Common myeloid progenitor, CD34-positive (primary cell): ENCODE measurements around the gene DPH1.

ENCODE experiments used
- CTCF ChIA-PET: fragments of 350-600 bp; sonication (Branson Sonifier 250); formaldehyde crosslinking; loops from one replicate; lab custom pipeline; 2021; ENCODE audit warnings: antibody characterized with exemption; lab: Charles Lee
- POLR2A ChIA-PET: fragments of 350-600 bp; sonication (Branson Sonifier 250); formaldehyde crosslinking; loops from one replicate; lab custom pipeline; 2021; ENCODE audit warnings: antibody characterized with exemption; lab: Charles Lee
- DNase-seq, 3 donors: peaks; one replicate each; pipeline versions ENCODE4 v3.0.0 to v3.0.0-alpha.2; 2013
- H3K27ac ChIP-seq, 2 experiments: 1 replicate in 1 of 2; 2 replicates in 1 of 2; pipeline ENCODE4 v1.7.0; 2013; ENCODE audit warnings: inconsistent platforms in 2 of 2, low read length in 2 of 2, mild to moderate bottlenecking in 2 of 2, low read depth in 1 of 2, moderate library complexity in 1 of 2; ENCODE audit not compliant: severe bottlenecking in 2 of 2, insufficient read depth in 1 of 2, poor library complexity in 1 of 2
- H3K27me3 ChIP-seq, 5 experiments: replicated peaks in 2 of 5; 1 replicate in 3 of 5; 2 replicates in 2 of 5; pipeline versions ENCODE4 v1.6.1 to v1.7.0; 2013; ENCODE audit warnings: low read length in 4 of 5, mild to moderate bottlenecking in 2 of 5, moderate library complexity in 2 of 5, inconsistent platforms in 1 of 5; ENCODE audit not compliant: insufficient read depth in 5 of 5, control insufficient read depth in 4 of 5
- H3K36me3 ChIP-seq, 4 experiments: 1 replicate in 2 of 4; 2 replicates in 2 of 4; pipeline versions ENCODE4 v1.6.1 to v1.7.0; 2013; ENCODE audit warnings: low read length in 3 of 4, control low read depth in 1 of 4, mild to moderate bottlenecking in 1 of 4; ENCODE audit not compliant: control insufficient read depth in 4 of 4, insufficient read depth in 4 of 4
- H3K4me1 ChIP-seq, 4 experiments: 1 replicate in 3 of 4; 2 replicates in 1 of 4; pipeline versions ENCODE4 v1.6.1 to v1.7.1; 2013; ENCODE audit warnings: low read length in 3 of 4, mild to moderate bottlenecking in 3 of 4, control low read depth in 1 of 4, inconsistent platforms in 1 of 4, moderate library complexity in 1 of 4; ENCODE audit not compliant: control insufficient read depth in 4 of 4, insufficient read depth in 4 of 4; ENCODE audit errors: control extremely low read depth in 1 of 4
- H3K4me3 ChIP-seq, 7 experiments: 1 replicate in 4 of 7; 2 replicates in 3 of 7; pipeline versions ENCODE4 v1.5.1 to v1.7.0; 2013; ENCODE audit warnings: mild to moderate bottlenecking in 7 of 7, low read length in 6 of 7, moderate library complexity in 6 of 7, inconsistent platforms in 2 of 7, low read depth in 2 of 7, control low read depth in 1 of 7; ENCODE audit not compliant: insufficient read depth in 4 of 7, control insufficient read depth in 1 of 7; ENCODE audit errors: extremely low read depth in 1 of 7
- H3K9me3 ChIP-seq, 5 experiments: 1 replicate in 4 of 5; 2 replicates in 1 of 5; pipeline versions ENCODE4 v1.6.1 to v1.7.1; 2013; ENCODE audit warnings: low read length in 4 of 5, mild to moderate bottlenecking in 2 of 5, inconsistent platforms in 1 of 5, low read depth in 1 of 5, moderate library complexity in 1 of 5; ENCODE audit not compliant: control insufficient read depth in 4 of 5, insufficient read depth in 2 of 5; ENCODE audit errors: control extremely low read depth in 1 of 5
- WGBS: methylation state at CpG from one replicate; pipeline ENCODE4 v1.1.5; 2013; ENCODE audit not compliant: insufficient coverage; 5-methylcytosine and 5-hydroxymethylcytosine counted together

DPH1 gene

GRCh38 chr17:2076087-2076984 lies 46.4 kb downstream of the DPH1 start:
- POLR2A ChIA-PET = no interaction called here
- Histone ChIP-seq H3K4me3 (peak overlapping the region in 1 of 7 experiments; percentile 5), H3K27me3 (no peaks in the 10 kb centered on the region), H3K27ac (no peak overlapping the region), H3K9me3 (no peaks in the 10 kb centered on the region), H3K4me1 (peaks cover 2 to 29% (median 18%) of the 10 kb centered on the region in 4 experiments), H3K36me3 (peaks cover 0 to 27% (median 16%) of the 10 kb centered on the region in 4 experiments)
- WGBS = 58% methylated on average over 15 of the region's 17 CpGs
- DNase-seq = peak in 1 of 3 donors; percentile 46
- CTCF ChIA-PET = interaction anchor here (0.7 to 3.8 kb wide), 6 partner anchors 8 to 57 kb away, joined by 3 to 23 read pairs (median 4); no protein-coding TSS in a partner anchor

- no peaks in the 10 kb centered on the region for H3K9me3 ChIP-seq
- CTCF ChIA-PET = interaction anchor here (0.9 to 1.0 kb wide), 2 partner anchors 11 to 14 kb away, joined by 3 to 4 read pairs; no protein-coding TSS in a partner anchor
- no peaks in the 10 kb centered on the region for H3K27me3 ChIP-seq
- DNase-seq = no peak
- no peak overlapping the region for H3K27ac ChIP-seq
- 98% methylated on average over 8 of the region's 8 CpGs for WGBS
- peaks cover 0 to 30% (median 23%) of the 10 kb centered on the region in 4 experiments for H3K36me3 ChIP-seq
- no peak overlapping the region for H3K4me3 ChIP-seq
- POLR2A ChIA-PET = no interaction called here
- H3K4me1 ChIP-seq = peaks cover 2 to 26% (median 18%) of the 10 kb centered on the region in 4 experiments
These were observed 47.1 kb downstream of the DPH1 start for GRCh38 chr17:2077040-2077439.

GRCh38 chr17:2081564-2081963 lies 51.6 kb downstream of the DPH1 start:
- no peak overlapping the region for H3K4me3 ChIP-seq
- H3K27me3 ChIP-seq = no peaks in the 10 kb centered on the region
- peaks cover 6 to 47% (median 33%) of the 10 kb centered on the region in 4 experiments for H3K4me1 ChIP-seq
- H3K36me3 ChIP-seq = peaks cover 0 to 33% (median 24%) of the 10 kb centered on the region in 4 experiments
- DNase-seq = no peak
- POLR2A ChIA-PET = no interaction called here
- no peaks in the 10 kb centered on the region for H3K9me3 ChIP-seq
- CTCF ChIA-PET = interaction anchor here (1.2 to 4.5 kb wide), 6 partner anchors 10 to 163 kb away, joined by 3 to 26 read pairs (median 16); partner anchors contain the start of gene HIC1
- H3K27ac ChIP-seq = no peak overlapping the region
- 98% methylated on average over 8 of the region's 9 CpGs for WGBS

GRCh38 chr17:2082003-2082781 lies 52.2 kb downstream of the DPH1 start:
- peaks cover 0 to 33% (median 22%) of the 10 kb centered on the region in 4 experiments for H3K36me3 ChIP-seq
- no peaks in the 10 kb centered on the region for H3K9me3 ChIP-seq
- WGBS = 91% methylated on average over 9 of the region's 9 CpGs
- ChIA-PET POLR2A (no interaction called here), CTCF (interaction anchor here (0.7 to 4.5 kb wide), 11 partner anchors 8 to 163 kb away, joined by 3 to 26 read pairs (median 4); partner anchors contain the start of gene HIC1)
- H3K4me3 ChIP-seq = no peak overlapping the region
- H3K27me3 ChIP-seq = no peaks in the 10 kb centered on the region
- DNase-seq = no peak
- peaks cover 11 to 48% (median 34%) of the 10 kb centered on the region in 4 experiments for H3K4me1 ChIP-seq
- no peak overlapping the region for H3K27ac ChIP-seq

GRCh38 chr17:2083613-2084035 lies 53.7 kb downstream of the DPH1 start:
- Histone ChIP-seq H3K4me1 (peaks cover 21 to 58% (median 48%) of the 10 kb centered on the region in 4 experiments), H3K36me3 (peaks cover 0 to 29% (median 17%) of the 10 kb centered on the region in 4 experiments), H3K4me3 (no peak overlapping the region), H3K27ac (no peak overlapping the region), H3K9me3 (no peaks in the 10 kb centered on the region), H3K27me3 (peaks cover 0 to under 1% (median 0%) of the 10 kb centered on the region in 5 experiments)
- DNase-seq = peak; percentile 31 to 77 (median 66)
- ChIA-PET POLR2A (no interaction called here), CTCF (interaction anchor here (0.6 to 4.5 kb wide), 15 partner anchors 8 to 161 kb away, joined by 3 to 26 read pairs (median 4); partner anchors contain the start of gene HIC1)
- 23% methylated on average over 7 of the region's 7 CpGs for WGBS

- ChIA-PET POLR2A (no interaction called here), CTCF (interaction anchor here (0.6 to 4.5 kb wide), 11 partner anchors 8 to 161 kb away, joined by 3 to 26 read pairs (median 4); partner anchors contain the start of gene HIC1)
- Histone ChIP-seq H3K4me1 (peaks cover 26 to 64% (median 54%) of the 10 kb centered on the region in 4 experiments), H3K27me3 (peaks cover 0 to 1% (median 0%) of the 10 kb centered on the region in 5 experiments), H3K4me3 (no peak overlapping the region), H3K36me3 (peaks cover 0 to 27% (median 16%) of the 10 kb centered on the region in 4 experiments), H3K27ac (no peak overlapping the region), H3K9me3 (no peaks in the 10 kb centered on the region)
- DNase-seq = no peak
- 87% methylated on average over 6 of the region's 8 CpGs for WGBS
These were observed 54.2 kb downstream of the DPH1 start for GRCh38 chr17:2084036-2084765.
